ENCODE results near the gene TBC1D10B.

- TF ChIP-seq, protein P1, sequence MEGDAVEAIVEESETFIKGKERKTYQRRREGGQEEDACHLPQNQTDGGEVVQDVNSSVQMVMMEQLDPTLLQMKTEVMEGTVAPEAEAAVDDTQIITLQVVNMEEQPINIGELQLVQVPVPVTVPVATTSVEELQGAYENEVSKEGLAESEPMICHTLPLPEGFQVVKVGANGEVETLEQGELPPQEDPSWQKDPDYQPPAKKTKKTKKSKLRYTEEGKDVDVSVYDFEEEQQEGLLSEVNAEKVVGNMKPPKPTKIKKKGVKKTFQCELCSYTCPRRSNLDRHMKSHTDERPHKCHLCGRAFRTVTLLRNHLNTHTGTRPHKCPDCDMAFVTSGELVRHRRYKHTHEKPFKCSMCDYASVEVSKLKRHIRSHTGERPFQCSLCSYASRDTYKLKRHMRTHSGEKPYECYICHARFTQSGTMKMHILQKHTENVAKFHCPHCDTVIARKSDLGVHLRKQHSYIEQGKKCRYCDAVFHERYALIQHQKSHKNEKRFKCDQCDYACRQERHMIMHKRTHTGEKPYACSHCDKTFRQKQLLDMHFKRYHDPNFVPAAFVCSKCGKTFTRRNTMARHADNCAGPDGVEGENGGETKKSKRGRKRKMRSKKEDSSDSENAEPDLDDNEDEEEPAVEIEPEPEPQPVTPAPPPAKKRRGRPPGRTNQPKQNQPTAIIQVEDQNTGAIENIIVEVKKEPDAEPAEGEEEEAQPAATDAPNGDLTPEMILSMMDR (IDR thresholded peaks at IDR 0.05): peak; percentile 81 to 94 (median 92)
- TF ChIP-seq POLR2A (IDR thresholded peaks at IDR 0.05): peak in 1 of 4 donors; percentile 27
These were observed 39.1 kb upstream of the TBC1D10B start for GRCh38 chr16:30409125-30410060.

All from esophagus squamous epithelium (tissue), 4 donors.